ENCODE data around the gene GOLGA8N.
"Not testable (repeated sequence)": the region's sequence is repeated elsewhere in the genome, so short reads cannot be mapped to it uniquely, and the experiment has no call there.

GOLGA8N gene

DNA sequence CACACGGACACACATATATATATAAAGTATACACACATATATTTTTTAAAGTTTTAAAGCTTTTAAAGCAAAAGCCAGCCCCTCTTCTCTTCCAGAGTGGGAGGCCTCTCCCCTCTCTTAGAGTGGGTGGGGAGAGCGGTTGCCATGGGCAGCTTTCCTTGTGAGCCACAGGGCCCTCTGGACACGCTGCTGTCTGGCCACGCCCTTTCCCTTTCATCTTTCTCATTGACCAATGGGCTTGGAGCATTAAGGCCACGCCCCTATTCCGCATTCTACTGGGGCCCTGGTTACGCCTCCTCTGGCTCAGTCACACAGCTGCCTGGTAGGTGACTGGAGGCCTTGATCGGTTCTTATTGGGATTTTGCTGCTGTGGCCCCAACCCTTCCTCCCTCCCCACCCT, at the start of gene GOLGA8N:
Gene GOLGA8N, plus strand, starts transcription at position 306 of the 400 bp plus-strand sequence.
- not testable (repeated sequence) for DNase-seq (ENCODE audit: low read depth, low spot score)

DNA sequence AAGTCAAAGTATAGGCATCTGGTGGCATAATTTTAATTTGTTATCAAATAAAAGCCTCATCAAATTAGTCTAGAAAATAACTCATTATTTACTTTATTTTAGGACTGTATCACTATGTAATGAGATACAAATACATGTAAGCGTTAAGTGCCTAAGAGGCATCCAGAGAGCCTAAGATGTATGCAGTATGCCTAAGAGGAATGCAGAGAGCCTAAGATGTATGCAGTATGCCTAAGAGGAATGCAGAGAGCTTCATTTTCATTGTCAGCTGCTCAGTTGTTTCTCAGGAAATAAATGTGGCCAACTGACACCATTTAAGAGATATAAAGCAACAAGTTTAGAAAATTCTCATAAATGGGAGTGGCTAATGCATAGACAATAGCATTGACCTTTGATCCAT, 49.8 kb upstream of the GOLGA8N start:
- not testable (repeated sequence) for DNase-seq (ENCODE audit: low read depth, low spot score)

DNA sequence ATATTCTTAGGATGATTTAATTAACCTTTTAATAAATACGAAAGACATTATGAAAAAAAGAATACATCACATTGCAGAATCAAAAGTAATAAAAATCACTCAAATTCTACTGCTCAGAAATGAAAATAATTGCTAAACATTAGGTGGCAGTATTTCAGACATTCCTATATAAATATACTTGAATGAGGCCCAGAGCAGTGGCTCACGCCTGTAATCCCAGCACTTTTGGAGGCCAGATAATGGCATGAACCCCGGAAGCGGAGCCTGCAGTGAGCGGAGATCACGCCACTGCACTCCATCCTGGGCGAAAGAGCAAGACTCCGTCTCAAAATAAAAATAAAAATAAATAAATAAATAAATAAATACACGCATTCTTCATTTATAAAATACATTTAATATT, 48.1 kb upstream of the GOLGA8N start:
- not testable (repeated sequence) for DNase-seq (ENCODE audit: low read depth, low spot score)

DNA sequence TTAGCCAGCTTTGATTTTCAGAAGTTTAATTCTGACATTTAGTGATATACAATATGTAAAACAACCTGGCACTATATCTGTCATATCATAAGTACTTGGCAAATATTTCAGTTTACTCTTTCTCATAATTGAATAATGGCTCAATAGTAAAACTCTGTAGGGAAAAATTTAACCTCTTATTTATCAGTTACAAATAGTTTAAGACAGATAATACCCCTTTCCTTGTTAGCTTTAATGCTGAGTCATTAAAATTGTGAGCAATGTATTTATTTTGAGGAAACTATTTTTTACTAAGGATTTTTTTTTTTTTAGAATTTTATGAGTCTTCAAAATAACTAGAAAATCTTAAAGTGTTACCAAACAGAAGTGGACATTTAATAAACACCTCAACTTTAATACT, 38.7 kb upstream of the GOLGA8N start:
- DNase-seq (ENCODE audit: low read depth, low spot score): not testable (repeated sequence)

DNA sequence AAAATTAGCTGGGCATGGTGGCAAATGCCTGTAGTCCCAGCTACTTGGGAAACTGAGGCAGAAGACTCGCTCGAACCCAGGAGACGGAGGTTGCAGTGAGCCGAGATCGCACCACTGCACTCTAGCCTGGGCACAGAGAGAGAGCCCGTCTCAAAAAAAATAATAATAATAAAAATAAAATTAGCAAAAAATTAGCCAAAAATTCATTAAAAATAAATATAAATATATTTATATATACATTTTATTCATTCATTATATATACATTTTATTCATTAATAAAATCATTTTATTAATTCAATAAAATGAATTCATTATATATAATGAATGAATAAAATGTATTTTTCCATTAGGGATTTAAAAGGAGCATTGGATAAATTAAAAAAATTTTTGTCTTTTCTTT, 31.1 kb upstream of the GOLGA8N start:
- DNase-seq (ENCODE audit: low read depth, low spot score): not testable (repeated sequence)

GRCh38 chr15:32568988-32569387, 24.3 kb upstream of the GOLGA8N start:
- DNase-seq (ENCODE audit: low read depth, low spot score): not testable (repeated sequence)

DNA sequence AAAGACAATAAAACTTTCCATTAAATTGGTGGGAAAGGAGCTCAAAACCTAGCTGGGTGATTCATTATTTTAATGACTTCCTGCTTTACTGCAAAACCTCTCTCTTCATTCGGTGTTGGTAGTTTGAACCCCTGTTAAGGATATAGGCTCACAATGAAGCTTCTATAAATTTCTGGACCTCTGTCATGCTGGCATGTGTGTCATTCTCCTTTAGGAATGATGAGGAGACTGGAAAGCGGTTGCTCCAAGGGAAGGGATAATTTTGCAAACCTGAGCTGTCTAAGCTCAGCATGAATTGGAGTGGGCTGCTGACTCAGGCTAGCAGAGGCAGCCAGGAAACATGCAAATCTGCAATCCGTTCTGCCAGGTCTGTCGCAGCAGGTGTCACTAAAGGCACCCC, 14.8 kb upstream of the GOLGA8N start:
- not testable (repeated sequence) for DNase-seq (ENCODE audit: low read depth, low spot score)

DNA sequence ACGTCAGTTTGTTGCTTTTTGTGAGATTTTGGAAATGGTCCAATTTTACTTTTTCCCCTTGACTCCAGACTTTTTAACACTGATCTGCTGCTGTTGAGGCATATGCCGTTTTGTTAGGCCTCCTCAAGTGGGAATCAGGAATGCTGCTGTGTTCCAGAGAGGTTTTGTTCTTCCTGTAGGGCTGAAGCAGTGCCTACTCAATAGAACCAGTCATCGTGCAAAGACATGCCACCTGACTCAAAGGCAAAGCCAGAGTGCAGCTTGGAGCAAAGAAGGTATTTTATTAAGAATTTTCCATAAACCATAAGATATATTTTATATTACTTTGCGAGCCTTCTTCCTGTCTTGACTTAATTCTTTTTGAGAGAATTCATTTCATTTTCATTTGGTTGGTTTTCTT, 7.4 kb upstream of the GOLGA8N start:
- DNase-seq (ENCODE audit: low read depth, low spot score): peak; percentile 11

- not testable (repeated sequence) for DNase-seq (ENCODE audit: low read depth, low spot score)
Observed at GRCh38 chr15:32609518-32609917, 16.3 kb downstream of the GOLGA8N start.

- peak; percentile 46 for DNase-seq (ENCODE audit: low read depth, low spot score)
Observed at GRCh38 chr15:32610719-32611118, 17.5 kb downstream of the GOLGA8N start.

GRCh38 chr15:32614712-32615050, 21.4 kb downstream of the GOLGA8N start:
- not testable (repeated sequence) for DNase-seq (ENCODE audit: low read depth, low spot score)

GRCh38 chr15:32615051-32615870, 22.0 kb downstream of the GOLGA8N start, which contains the start of gene ARHGAP11A:
ARHGAP11A (plus strand) TSS chr15:32615504; CDS start chr15:32616212, 708 bp downstream.
- peak; percentile 91 for DNase-seq (ENCODE audit: low read depth, low spot score)

GRCh38 chr15:32615871-32616426, 22.7 kb downstream of the GOLGA8N start:
- peak; percentile 28 for DNase-seq (ENCODE audit: low read depth, low spot score)

DNA sequence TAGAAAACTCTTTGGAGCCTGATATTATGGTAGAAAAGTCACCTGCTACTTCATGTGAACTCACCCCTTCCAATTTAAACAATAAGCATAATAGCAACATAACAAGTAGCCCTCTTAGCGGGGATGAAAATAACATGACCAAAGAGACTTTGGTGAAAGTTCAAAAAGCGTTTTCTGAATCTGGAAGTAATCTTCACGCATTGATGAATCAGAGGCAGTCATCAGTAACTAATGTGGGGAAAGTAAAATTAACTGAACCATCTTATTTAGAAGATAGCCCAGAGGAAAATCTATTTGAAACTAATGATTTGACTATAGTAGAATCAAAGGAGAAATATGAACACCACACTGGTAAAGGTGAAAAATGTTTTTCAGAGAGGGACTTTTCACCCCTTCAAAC, 43.2 kb downstream of the GOLGA8N start:
- no peak for DNase-seq (ENCODE audit: low read depth, low spot score)

DNA sequence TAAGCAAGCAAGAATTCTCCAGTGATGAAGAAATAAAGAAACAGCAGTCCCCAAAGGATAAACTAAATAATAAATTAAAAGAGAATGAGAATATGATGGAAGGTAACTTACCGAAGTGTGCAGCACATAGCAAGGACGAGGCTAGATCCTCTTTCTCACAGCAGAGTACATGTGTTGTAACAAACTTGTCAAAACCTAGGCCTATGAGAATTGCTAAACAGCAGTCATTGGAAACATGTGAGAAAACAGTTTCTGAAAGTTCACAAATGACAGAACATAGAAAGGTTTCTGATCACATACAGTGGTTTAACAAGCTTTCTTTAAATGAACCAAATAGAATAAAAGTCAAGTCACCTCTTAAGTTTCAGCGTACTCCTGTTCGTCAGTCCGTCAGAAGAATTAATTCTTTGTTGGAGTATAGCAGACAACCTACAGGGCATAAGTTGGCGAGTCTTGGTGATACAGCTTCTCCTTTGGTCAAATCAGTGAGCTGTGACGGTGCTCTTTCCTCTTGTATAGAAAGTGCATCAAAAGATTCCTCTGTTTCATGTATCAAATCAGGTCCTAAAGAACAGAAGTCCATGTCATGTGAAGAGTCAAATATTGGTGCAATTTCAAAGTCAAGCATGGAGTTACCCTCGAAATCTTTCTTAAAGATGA, 43.8 kb downstream of the GOLGA8N start:
- DNase-seq (ENCODE audit: low read depth, low spot score): no peak

DNA sequence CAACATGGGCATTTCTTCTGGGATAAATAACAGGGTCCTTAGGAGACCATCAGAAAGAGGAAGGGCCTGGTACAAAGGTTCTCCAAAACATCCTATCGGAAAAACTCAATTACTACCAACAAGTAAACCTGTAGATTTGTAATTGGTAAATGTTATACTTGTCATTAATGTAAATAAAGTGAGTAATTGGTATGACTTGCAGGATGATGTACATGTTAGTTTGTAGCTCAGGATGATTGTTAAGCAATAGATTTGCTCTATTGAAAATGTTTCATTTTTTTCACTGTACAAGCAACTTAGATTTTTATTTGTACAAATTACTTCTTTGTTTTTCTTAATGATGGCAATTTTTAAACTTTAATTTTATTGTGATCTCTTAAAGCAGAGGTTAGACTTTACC, 44.4 kb downstream of the GOLGA8N start:
- no peak for DNase-seq (ENCODE audit: low read depth, low spot score)

GRCh38 chr15:32641517-32642059, 48.3 kb downstream of the GOLGA8N start, which contains the start of gene SCG5:
SCG5 (plus strand) TSS chr15:32641710; CDS start chr15:32643593, 1,883 bp downstream.
- peak; percentile 59 for DNase-seq (ENCODE audit: low read depth, low spot score)

DNA sequence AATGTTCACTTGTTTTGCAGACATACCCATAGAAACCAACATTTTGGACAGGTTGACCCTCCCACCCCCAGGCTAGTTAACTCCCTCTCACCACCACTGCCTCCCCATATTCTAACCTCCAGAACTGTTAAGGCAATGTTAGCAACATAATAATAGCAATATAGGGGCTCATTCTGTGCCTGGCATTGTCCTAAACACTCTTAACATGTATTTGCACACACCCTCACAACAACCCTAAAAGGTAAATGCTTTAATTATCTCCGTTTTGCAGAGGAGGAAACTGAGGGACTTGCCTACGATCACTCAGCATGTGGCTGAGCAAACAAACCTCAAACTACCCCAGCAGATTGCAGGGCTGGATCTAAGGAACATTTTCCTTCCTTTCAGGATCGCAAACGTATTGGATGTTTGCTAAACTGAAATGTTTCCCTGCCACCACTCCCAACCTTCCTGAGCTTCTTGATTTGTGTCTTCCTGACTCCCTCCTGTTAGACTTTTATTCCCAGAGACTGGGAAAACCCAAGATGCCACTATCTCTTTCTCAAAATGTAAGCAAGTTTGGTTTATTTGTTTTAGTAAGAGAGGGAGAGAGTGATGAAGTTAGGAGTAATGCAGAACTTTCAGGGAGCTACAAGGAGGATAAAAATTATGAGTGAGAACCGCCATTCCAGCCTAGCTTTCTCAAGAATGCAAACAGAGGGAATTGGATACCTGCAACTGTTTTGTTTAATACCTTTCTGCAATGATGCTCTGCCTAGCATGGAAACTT, 49.6 kb downstream of the GOLGA8N start:
- DNase-seq (ENCODE audit: low read depth, low spot score): no peak

GRCh38 chr15:32643907-32644445, 50.7 kb downstream of the GOLGA8N start:
- no peak for DNase-seq (ENCODE audit: low read depth, low spot score)

GRCh38 chr15:32646291-32646690, 53.0 kb downstream of the GOLGA8N start:
- DNase-seq (ENCODE audit: low read depth, low spot score): no peak

DNA sequence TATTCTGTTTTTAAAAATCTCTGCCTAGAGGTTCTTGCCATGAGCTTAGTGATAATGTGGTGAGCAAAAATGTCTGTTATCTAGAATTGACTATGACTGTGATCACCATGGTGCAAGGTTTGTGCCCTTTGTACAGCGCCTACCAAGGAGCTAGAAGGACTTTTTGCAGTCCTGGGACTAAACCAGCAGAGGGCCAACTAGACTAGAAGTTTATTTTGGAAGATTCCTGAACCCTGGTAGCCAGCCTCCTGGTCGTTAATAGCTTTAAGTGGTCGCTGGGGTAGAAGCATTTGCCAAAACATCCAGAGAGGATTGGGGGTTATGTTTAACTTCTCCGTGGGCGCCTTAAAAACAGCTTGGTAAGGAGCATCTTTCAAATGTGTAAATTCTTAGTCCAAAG, 56.1 kb downstream of the GOLGA8N start:
- no peak for DNase-seq (ENCODE audit: low read depth, low spot score)

Data from astrocyte of the hippocampus (primary cell).